H9 (cell line): Measurements from ENCODE around the gene MS4A7. TPM values are rescaled to one million over a fixed set of nuclear protein-coding genes. Genes with fewer than 3 reads are reported as not detected.

Source experiments
- DNase-seq: peaks from one replicate; pipeline ENCODE4 v3.0.0-alpha.2; 2017
- H2AFZ ChIP-seq: one replicate; pipeline ENCODE4 v1.6.1; 2013; ENCODE audit warnings: mild to moderate bottlenecking, low read length, control low read depth, moderate library complexity
- H2AK5ac ChIP-seq: 2 replicates; pipeline ENCODE4 v1.6.1; 2013; ENCODE audit warnings: low read length, control low read depth, mixed read lengths; ENCODE audit not compliant: insufficient read length
- H2BK120ac ChIP-seq: one replicate; pipeline ENCODE4 v1.6.1; 2013; ENCODE audit warnings: low read depth, mild to moderate bottlenecking, low read length, control low read depth, inconsistent platforms; ENCODE audit not compliant: poor library complexity, severe bottlenecking
- H2BK12ac ChIP-seq: 2 replicates; pipeline ENCODE4 v1.6.1; 2013; ENCODE audit warnings: low read length, control low read depth, mixed read lengths, low read depth; ENCODE audit not compliant: insufficient read length
- H2BK15ac ChIP-seq: 2 replicates; pipeline ENCODE4 v1.6.1; 2013; ENCODE audit warnings: low read depth, low read length, control low read depth
- H2BK20ac ChIP-seq: one replicate; pipeline ENCODE4 v1.6.1; 2013; ENCODE audit warnings: low read depth, mild to moderate bottlenecking, low read length, control low read depth, inconsistent platforms; ENCODE audit not compliant: poor library complexity, severe bottlenecking
- H2BK5ac ChIP-seq: 2 replicates; pipeline ENCODE4 v1.6.1; 2013; ENCODE audit warnings: low read length, control low read depth, mixed read lengths; ENCODE audit not compliant: insufficient read length
- H3K14ac ChIP-seq: 2 replicates; pipeline ENCODE4 v1.6.1; 2013; ENCODE audit warnings: low read length, control low read depth; ENCODE audit not compliant: insufficient read depth
- H3K18ac ChIP-seq: 2 replicates; pipeline ENCODE4 v1.6.1; 2013; ENCODE audit warnings: low read depth, mild to moderate bottlenecking, mixed read lengths, low read length, control low read depth; ENCODE audit not compliant: insufficient read length
- H3K23ac ChIP-seq: 2 replicates; pipeline ENCODE4 v1.6.1; 2013; ENCODE audit warnings: low read length, control low read depth, mixed read lengths, low read depth; ENCODE audit not compliant: insufficient read length
- H3K23me2 ChIP-seq: 2 replicates; pipeline ENCODE4 v1.6.1; 2013; ENCODE audit warnings: low read depth, mild to moderate bottlenecking, mixed read lengths, low read length, control low read depth; ENCODE audit not compliant: insufficient read length, poor library complexity, severe bottlenecking
- H3K27ac ChIP-seq: 2 replicates; pipeline ENCODE4 v1.5.1; 2013; ENCODE audit warnings: low read length, control low read depth, mixed read lengths, low read depth; ENCODE audit not compliant: insufficient read length
- H3K27me3 ChIP-seq: 2 replicates; pipeline ENCODE4 v1.6.1; 2013; ENCODE audit warnings: low read length, control low read depth, inconsistent platforms; ENCODE audit not compliant: insufficient read depth
- H3K4ac ChIP-seq: 2 replicates; pipeline ENCODE4 v1.6.1; 2013; ENCODE audit warnings: low read depth, mild to moderate bottlenecking, control low read depth, inconsistent platforms, low read length, moderate library complexity
- H3K4me1 ChIP-seq: 2 replicates; pipeline ENCODE4 v1.6.1; 2013; ENCODE audit warnings: low read length, control low read depth, inconsistent platforms; ENCODE audit not compliant: insufficient read depth
- H3K4me2 ChIP-seq: 2 replicates; pipeline ENCODE4 v1.6.1; 2013; ENCODE audit warnings: low read length, control low read depth, mixed read lengths; ENCODE audit not compliant: insufficient read length, insufficient read depth
- H3K56ac ChIP-seq: 2 replicates; pipeline ENCODE4 v1.6.1; 2013; ENCODE audit warnings: low read depth, mild to moderate bottlenecking, mixed read lengths, low read length, control low read depth; ENCODE audit not compliant: insufficient read length
- H3K79me1 ChIP-seq: 2 replicates; pipeline ENCODE4 v1.6.1; 2013; ENCODE audit warnings: low read depth, mild to moderate bottlenecking, moderate library complexity, low read length, control low read depth, inconsistent platforms; ENCODE audit not compliant: insufficient read depth, poor library complexity, severe bottlenecking
- H3K79me2 ChIP-seq: 2 replicates; pipeline ENCODE4 v1.6.1; 2013; ENCODE audit warnings: low read length, control low read depth, inconsistent platforms; ENCODE audit not compliant: insufficient read depth
- H3K9ac ChIP-seq: 2 replicates; pipeline ENCODE4 v1.6.1; 2013; ENCODE audit warnings: low read length, control low read depth, mixed read lengths; ENCODE audit not compliant: insufficient read length; ENCODE audit errors: extremely low read depth
- H3K9me3 ChIP-seq: one replicate; pipeline ENCODE4 v1.6.1; 2013; ENCODE audit warnings: low read depth, low read length, inconsistent platforms; ENCODE audit not compliant: control insufficient read depth
- H3T11ph ChIP-seq: one replicate; pipeline ENCODE4 v1.6.1; 2013; ENCODE audit warnings: mild to moderate bottlenecking, low read length, control low read depth, inconsistent platforms
- H4K20me1 ChIP-seq: one replicate; pipeline ENCODE4 v1.6.1; 2013; ENCODE audit not compliant: control insufficient read depth, insufficient read length, insufficient read depth
- H4K5ac ChIP-seq: 2 replicates; pipeline ENCODE4 v1.6.1; 2013; ENCODE audit warnings: low read depth, mild to moderate bottlenecking, mixed read lengths, low read length, control low read depth; ENCODE audit not compliant: insufficient read length
- H4K8ac ChIP-seq: replicated peaks from 2 replicates; pipeline ENCODE4 v1.6.1; 2013; ENCODE audit warnings: low read length, control low read depth, mixed read lengths, low read depth; ENCODE audit not compliant: insufficient read length
- H4K91ac ChIP-seq: 2 replicates; pipeline ENCODE4 v1.6.1; 2013; ENCODE audit warnings: low read depth, mild to moderate bottlenecking, moderate library complexity, mixed read lengths, low read length, control low read depth; ENCODE audit not compliant: insufficient read length
- H3K27ac Mint-ChIP-seq, 3 experiments: 2 replicates in 2 of 3; 3 replicates in 1 of 3; pipeline ENCODE4 v1.8.0; 2020 to 2021; ENCODE audit warnings: mixed read lengths in 3 of 3, mild to moderate bottlenecking in 1 of 3, moderate library complexity in 1 of 3
- H3K27me3 Mint-ChIP-seq: 2 replicates; pipeline ENCODE4 v1.8.0; 2021; ENCODE audit warnings: low read depth, mild to moderate bottlenecking, moderate library complexity, mixed read lengths
- H3K36me3 Mint-ChIP-seq, 3 experiments: 2 replicates in 2 of 3; 3 replicates in 1 of 3; pipeline ENCODE4 v1.8.0; 2020 to 2021; ENCODE audit warnings: low read depth in 3 of 3, mixed read lengths in 3 of 3; ENCODE audit not compliant: insufficient read depth in 1 of 3
- H3K4me1 Mint-ChIP-seq, 2 experiments: 2 replicates each; pipeline ENCODE4 v1.8.0; 2020; ENCODE audit warnings: mixed read lengths in 2 of 2
- H3K4me3 Mint-ChIP-seq, 2 experiments: 2 replicates in 1 of 2; 3 replicates in 1 of 2; pipeline ENCODE4 v1.8.0; 2020 to 2021; ENCODE audit warnings: mild to moderate bottlenecking in 2 of 2, mixed read lengths in 2 of 2, moderate library complexity in 1 of 2
- H3K9me3 Mint-ChIP-seq, 2 experiments: 2 replicates in 1 of 2; 3 replicates in 1 of 2; pipeline ENCODE4 v1.8.0; 2020; ENCODE audit warnings: mild to moderate bottlenecking in 2 of 2, mixed read lengths in 2 of 2, moderate library complexity in 1 of 2
- CTCF ChIP-seq: fragments of 200-600 bp; sonication (generic); conservative IDR thresholded peaks from 3 replicates; pipeline ENCODE4 v1.8.0; 2021; ENCODE audit warnings: antibody characterized with exemption, mild to moderate bottlenecking
- WGBS: extraction: QIAGEN DNeasy Blood & Tissue Kit; methylation state at CpG from one replicate; pipeline ENCODE4 v1.1.7; 2013; ENCODE audit warnings: missing lambda C conversion rate, low lambda C conversion rate, mixed read lengths; ENCODE audit not compliant: insufficient read length; ENCODE audit errors: extremely low coverage; 5-methylcytosine and 5-hydroxymethylcytosine counted together
- total RNA-seq: library from RNA; stranded (reverse); gene quantifications from 2 replicates; pipeline ENCODE4 v1.2.1, GENCODE V29; 2021

MS4A7 gene
- total RNA-seq, 1 experiment from 2014 or later = not detected

GRCh38 chr11:60375316-60375715 is 3.0 kb upstream of the MS4A7 start:
- H3K27ac ChIP-seq = no peak overlapping the region
- H3K4me2 ChIP-seq = no peak overlapping the region
- H4K8ac ChIP-seq = no peak overlapping the region
- no peak overlapping the region for H2BK120ac ChIP-seq
- H3K4me1 ChIP-seq = no peaks in the 10 kb centered on the region
- H2AFZ ChIP-seq = no peak overlapping the region
- Mint-ChIP-seq H3K9me3 (peaks cover 0 to 4% of the 10 kb centered on the region in 2 experiments; a peak in 3 of 5 replicates), H3K27me3 (no peaks in the 10 kb centered on the region), H3K4me1 (peaks cover 2 to 7% of the 10 kb centered on the region in 2 experiments; a peak in 2 of 4 replicates), H3K27ac (no peak overlapping the region), H3K36me3 (0 out of 7 replicates have a peak, but pooled peaks cover 0 to 1% (median 0%) of the 10 kb centered on the region in 3 experiments), H3K4me3 (no peak overlapping the region)
- no peak for DNase-seq
- no peak overlapping the region for H3K56ac ChIP-seq
- H3K79me2 ChIP-seq = no peaks in the 10 kb centered on the region
- H3K23ac ChIP-seq = no peak overlapping the region
- no peak overlapping the region for H2BK5ac ChIP-seq
- H2BK12ac ChIP-seq = no peak overlapping the region
- H3K14ac ChIP-seq = no peak overlapping the region
- no peaks in the 10 kb centered on the region for H3K79me1 ChIP-seq
- H3K9ac ChIP-seq = no peak overlapping the region
- no peak overlapping the region for H2BK15ac ChIP-seq
- H3K23me2 ChIP-seq = no peaks in the 10 kb centered on the region
- H3K18ac ChIP-seq = no peak overlapping the region
- no peak overlapping the region for H3T11ph ChIP-seq
- no peaks in the 10 kb centered on the region for H3K27me3 ChIP-seq
- H4K5ac ChIP-seq = no peak overlapping the region
- no peaks in the 10 kb centered on the region for H3K9me3 ChIP-seq
- no peak overlapping the region for H2AK5ac ChIP-seq
- H4K20me1 ChIP-seq = no peaks in the 10 kb centered on the region
- H4K91ac ChIP-seq = no peak overlapping the region
- H3K4ac ChIP-seq = no peak overlapping the region
- no CpG with 5 or more reads among the region's 3 CpGs for WGBS
- H2BK20ac ChIP-seq = no peak overlapping the region
- no peak for TF ChIP-seq CTCF
